OCI-LY1 (cell line): ENCODE data around the gene KCTD1.

ENCODE experiments used
- H2AFZ ChIP-seq: fragments of 200-600 bp; sonication (generic), shearing (Covaris generic); 2 replicates; pipeline ENCODE4 v1.6.0; 2014; ENCODE audit warnings: antibody characterized with exemption, mild to moderate bottlenecking, low read length
- H3F3A ChIP-seq: fragments of 200-600 bp; sonication (generic), shearing (Covaris generic); 2 replicates; pipeline ENCODE4 v1.6.0; 2014; ENCODE audit warnings: mild to moderate bottlenecking, antibody characterized with exemption, low read length, moderate library complexity; ENCODE audit not compliant: insufficient read depth
- H3K27ac ChIP-seq: fragments of 200-600 bp; sonication (generic); 2 replicates; pipeline ENCODE4 v1.5.1; 2014; ENCODE audit warnings: low read length, mixed run types, mild to moderate bottlenecking, low read depth; ENCODE audit not compliant: poor library complexity, severe bottlenecking
- H3K27me3 ChIP-seq: fragments of 200-600 bp; sonication (generic); 2 replicates; pipeline ENCODE4 v1.6.0; 2014; ENCODE audit warnings: antibody characterized with exemption, mild to moderate bottlenecking, low read length, moderate library complexity; ENCODE audit not compliant: insufficient read depth
- H3K36me3 ChIP-seq: fragments of 200-600 bp; sonication (generic); 2 replicates; pipeline ENCODE4 v1.6.1; 2014; ENCODE audit warnings: mild to moderate bottlenecking, antibody characterized with exemption, low read length, moderate library complexity, mixed read lengths; ENCODE audit not compliant: insufficient read depth
- H3K4me1 ChIP-seq: fragments of 200-600 bp; sonication (generic); 2 replicates; pipeline ENCODE4 v1.5.1; 2014; ENCODE audit warnings: mild to moderate bottlenecking, low read length, moderate library complexity; ENCODE audit not compliant: insufficient read depth, severe bottlenecking
- H3K4me2 ChIP-seq: fragments of 200-600 bp; sonication (generic), shearing (Covaris generic); 2 replicates; pipeline ENCODE4 v1.6.1; 2014; ENCODE audit warnings: low read length
- H3K4me3 ChIP-seq: fragments of 200-600 bp; sonication (generic); 2 replicates; pipeline ENCODE4 v1.5.1; 2014; ENCODE audit warnings: low read length, low read depth, mild to moderate bottlenecking, mixed read lengths; ENCODE audit not compliant: poor library complexity, severe bottlenecking
- H3K79me2 ChIP-seq: fragments of 200-600 bp; shearing (Covaris generic); 2 replicates; pipeline ENCODE4 v1.6.1; 2016; ENCODE audit warnings: mixed run types, low read length, mixed read lengths; ENCODE audit not compliant: insufficient read depth
- H3K9ac ChIP-seq: fragments of 200-600 bp; sonication (generic), shearing (Covaris generic); 2 replicates; pipeline ENCODE4 v1.6.1; 2014; ENCODE audit warnings: mild to moderate bottlenecking, low read length, mixed read lengths
- H3K9me2 ChIP-seq: fragments of 200-600 bp; sonication (generic), shearing (Covaris generic); 2 replicates; pipeline ENCODE4 v1.6.1; 2014; ENCODE audit warnings: low read depth, mild to moderate bottlenecking, low read length, mixed read lengths
- H3K9me3 ChIP-seq: fragments of 200-600 bp; shearing (Covaris generic); 2 replicates; pipeline ENCODE4 v1.6.1; 2014; ENCODE audit warnings: low read length, mixed read lengths
- H4K20me1 ChIP-seq: fragments of 200-600 bp; sonication (generic), shearing (Covaris generic); 2 replicates; pipeline ENCODE4 v1.6.0; 2016; ENCODE audit warnings: mild to moderate bottlenecking, low read length; ENCODE audit not compliant: insufficient read depth
- EZH2 ChIP-seq: fragments of 200-600 bp; sonication (generic), shearing (Covaris generic); IDR thresholded peaks from 2 replicates; pipeline ENCODE4 v1.8.0; 2017; ENCODE audit warnings: borderline replicate concordance, mixed run types, mild to moderate bottlenecking, antibody characterized with exemption, low read length, moderate library complexity, mixed read lengths
- TF ChIP-seq, protein P1 (sequence below): fragments of 200-600 bp; sonication (generic), shearing (Covaris generic); IDR thresholded peaks from 2 replicates; pipeline ENCODE4 v1.5.1; 2017; ENCODE audit warnings: mild to moderate bottlenecking, antibody characterized with exemption, low read length, moderate library complexity, mixed read lengths

The KCTD1 gene

DNA sequence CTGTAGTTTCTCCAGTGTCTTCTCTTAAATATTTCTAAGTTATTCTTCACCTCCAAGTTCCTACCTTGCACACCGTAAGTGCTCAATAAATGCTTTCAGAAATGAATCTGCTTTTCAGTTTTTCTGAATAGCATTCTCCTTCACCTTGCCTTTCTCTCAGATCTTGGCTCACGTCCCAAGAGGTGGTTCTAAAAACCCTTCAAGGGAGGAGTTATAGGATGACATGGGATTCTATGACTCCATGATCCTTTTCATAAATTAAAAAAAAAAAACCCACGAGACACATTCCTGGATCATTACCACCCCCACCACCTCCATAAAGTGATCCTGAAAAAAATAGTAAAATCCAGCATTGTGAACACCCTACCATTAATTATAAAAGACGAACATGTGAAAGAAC is 11.7 kb downstream of the KCTD1 start:
- Histone ChIP-seq H3K9me3 (no peaks in the 10 kb centered on the region), H3K9me2 (no peaks in the 10 kb centered on the region), H4K20me1 (no peaks in the 10 kb centered on the region), H3K4me1 (no peaks in the 10 kb centered on the region), H3K79me2 (no peaks in the 10 kb centered on the region), H3K4me3 (no peak overlapping the region), H2AFZ (no peak overlapping the region), H3K4me2 (no peak overlapping the region), H3F3A (no peaks in the 10 kb centered on the region), H3K27ac (no peak overlapping the region), H3K9ac (no peak overlapping the region), H3K27me3 (no peaks in the 10 kb centered on the region), H3K36me3 (no peaks in the 10 kb centered on the region)
- no peak for TF ChIP-seq EZH2
- TF ChIP-seq, protein P1, sequence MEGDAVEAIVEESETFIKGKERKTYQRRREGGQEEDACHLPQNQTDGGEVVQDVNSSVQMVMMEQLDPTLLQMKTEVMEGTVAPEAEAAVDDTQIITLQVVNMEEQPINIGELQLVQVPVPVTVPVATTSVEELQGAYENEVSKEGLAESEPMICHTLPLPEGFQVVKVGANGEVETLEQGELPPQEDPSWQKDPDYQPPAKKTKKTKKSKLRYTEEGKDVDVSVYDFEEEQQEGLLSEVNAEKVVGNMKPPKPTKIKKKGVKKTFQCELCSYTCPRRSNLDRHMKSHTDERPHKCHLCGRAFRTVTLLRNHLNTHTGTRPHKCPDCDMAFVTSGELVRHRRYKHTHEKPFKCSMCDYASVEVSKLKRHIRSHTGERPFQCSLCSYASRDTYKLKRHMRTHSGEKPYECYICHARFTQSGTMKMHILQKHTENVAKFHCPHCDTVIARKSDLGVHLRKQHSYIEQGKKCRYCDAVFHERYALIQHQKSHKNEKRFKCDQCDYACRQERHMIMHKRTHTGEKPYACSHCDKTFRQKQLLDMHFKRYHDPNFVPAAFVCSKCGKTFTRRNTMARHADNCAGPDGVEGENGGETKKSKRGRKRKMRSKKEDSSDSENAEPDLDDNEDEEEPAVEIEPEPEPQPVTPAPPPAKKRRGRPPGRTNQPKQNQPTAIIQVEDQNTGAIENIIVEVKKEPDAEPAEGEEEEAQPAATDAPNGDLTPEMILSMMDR = no peak

GRCh38 chr18:26536032-26536431 is 12.3 kb downstream of the KCTD1 start:
- H3F3A ChIP-seq = no peaks in the 10 kb centered on the region
- H3K4me3 ChIP-seq = no peak overlapping the region
- no peaks in the 10 kb centered on the region for H3K9me2 ChIP-seq
- no peak overlapping the region for H3K4me2 ChIP-seq
- no peaks in the 10 kb centered on the region for H3K9me3 ChIP-seq
- H3K79me2 ChIP-seq = no peaks in the 10 kb centered on the region
- H2AFZ ChIP-seq = no peak overlapping the region
- H4K20me1 ChIP-seq = no peaks in the 10 kb centered on the region
- H3K4me1 ChIP-seq = no peaks in the 10 kb centered on the region
- no peaks in the 10 kb centered on the region for H3K27me3 ChIP-seq
- no peak overlapping the region for H3K9ac ChIP-seq
- no peaks in the 10 kb centered on the region for H3K36me3 ChIP-seq
- no peak overlapping the region for H3K27ac ChIP-seq
- TF ChIP-seq EZH2 = no peak
- TF ChIP-seq, protein P1 = no peak

- Histone ChIP-seq H3K36me3 (no peaks in the 10 kb centered on the region), H3K4me2 (no peak overlapping the region)
Measured at GRCh38 chr18:26535630-26536029, 12.7 kb downstream of the KCTD1 start.

More at GRCh38 chr18:26535630-26536029, 12.7 kb downstream of the KCTD1 start:
- no peak overlapping the region for H2AFZ ChIP-seq
- no peaks in the 10 kb centered on the region for H3K79me2 ChIP-seq
- H3K27me3 ChIP-seq = no peaks in the 10 kb centered on the region
- no peak for TF ChIP-seq EZH2
- TF ChIP-seq, protein P1 = no peak
- H3K9me3 ChIP-seq = no peaks in the 10 kb centered on the region
- no peaks in the 10 kb centered on the region for H3K9me2 ChIP-seq
- no peaks in the 10 kb centered on the region for H3K4me1 ChIP-seq
- no peaks in the 10 kb centered on the region for H4K20me1 ChIP-seq
- no peaks in the 10 kb centered on the region for H3F3A ChIP-seq
- H3K27ac ChIP-seq = no peak overlapping the region
- no peak overlapping the region for H3K9ac ChIP-seq
- H3K4me3 ChIP-seq = no peak overlapping the region
